Hepatocyte (in vitro differentiated cells): ENCODE results near the gene SH3BP2. TPM values are rescaled to one million over a fixed set of nuclear protein-coding genes. Genes with fewer than 3 reads are reported as not detected.
A peak's percentile ranks its signal among the peaks of the same experiment; 100 is the strongest.
"Not testable (repeated sequence)": the region's sequence is repeated elsewhere in the genome, so short reads cannot be mapped to it uniquely, and the experiment has no call there.

Experiments
- DNase-seq: peaks from one replicate; pipeline ENCODE4 v3.0.0-alpha.2; 2016; ENCODE audit warnings: low spot score
- H2AFZ ChIP-seq: fragments of 200-600 bp; sonication (generic); 2 replicates; pipeline ENCODE4 v1.6.0; 2016; ENCODE audit warnings: antibody characterized with exemption, mild to moderate bottlenecking
- H3K27ac ChIP-seq: fragments of 200-600 bp; sonication (generic); 2 replicates; pipeline ENCODE4 v1.5.1; 2016; ENCODE audit warnings: mild to moderate bottlenecking
- H3K27me3 ChIP-seq: fragments of 200-600 bp; sonication (generic); 2 replicates; pipeline ENCODE4 v1.6.1; 2016
- H3K36me3 ChIP-seq: fragments of 200-600 bp; sonication (generic); replicated peaks from 2 replicates; pipeline ENCODE4 v1.5.1; 2016; ENCODE audit warnings: low read depth; ENCODE audit not compliant: insufficient read depth
- H3K4me1 ChIP-seq: fragments of 200-600 bp; sonication (generic); 2 replicates; pipeline ENCODE4 v1.5.1; 2016; ENCODE audit warnings: mild to moderate bottlenecking, moderate library complexity; ENCODE audit not compliant: insufficient read depth
- H3K4me2 ChIP-seq: fragments of 200-600 bp; sonication (generic); 2 replicates; pipeline ENCODE4 v1.6.0; 2016
- H3K4me3 ChIP-seq: fragments of 200-600 bp; sonication (generic); 2 replicates; pipeline ENCODE4 v1.5.1; 2016; ENCODE audit warnings: mild to moderate bottlenecking
- H3K79me2 ChIP-seq: fragments of 200-600 bp; sonication (generic); 2 replicates; pipeline ENCODE4 v1.6.0; 2017; ENCODE audit warnings: mild to moderate bottlenecking
- H3K9me2 ChIP-seq: fragments of 200-600 bp; sonication (generic); replicated peaks from 2 replicates; pipeline ENCODE4 v1.6.0; 2017; ENCODE audit warnings: mild to moderate bottlenecking; ENCODE audit not compliant: insufficient read depth
- H3K9me3 ChIP-seq: fragments of 200-600 bp; sonication (generic); 2 replicates; pipeline ENCODE4 v1.5.1; 2016; ENCODE audit warnings: low read depth, mild to moderate bottlenecking
- H4K20me1 ChIP-seq: fragments of 200-600 bp; sonication (generic); 2 replicates; pipeline ENCODE4 v1.6.0; 2016; ENCODE audit warnings: mild to moderate bottlenecking; ENCODE audit not compliant: insufficient read depth, poor library complexity, severe bottlenecking
- EZH2 ChIP-seq: fragments of 200-600 bp; sonication (generic); IDR thresholded peaks from 2 replicates; pipeline ENCODE4 v1.6.1; 2016; ENCODE audit warnings: antibody characterized with exemption, mild to moderate bottlenecking, borderline replicate concordance
- EZH2phosphoT487 ChIP-seq: fragments of 200-600 bp; sonication (generic); IDR thresholded peaks from one replicate; pipeline ENCODE4 v1.6.1; 2018; ENCODE audit warnings: antibody characterized with exemption, mild to moderate bottlenecking, low read depth, moderate library complexity; ENCODE audit not compliant: unreplicated experiment, severe bottlenecking
- WGBS: methylation state at CpG from one replicate; pipeline ENCODE4 v1.1.6; 2016; ENCODE audit warnings: low lambda C conversion rate; ENCODE audit errors: missing lambda C conversion rate; 5-methylcytosine and 5-hydroxymethylcytosine counted together
- polyA plus RNA-seq: library from polyadenylated mRNA; unstranded; fragments of >200 nt; fragmentation: Nextera tagmentation; extraction: Ambion mirVana; gene quantifications from 2 replicates; pipeline ENCODE4 v1.2.1, GENCODE V29; 2016
- total RNA-seq: library from RNA; depleted of rRNA; stranded (reverse); fragments of >200 nt; gene quantifications from 2 replicates; pipeline ENCODE4 v1.2.3, GENCODE V29; 2014
- TF ChIP-seq, protein P1 (sequence below): fragments of 200-600 bp; sonication (generic); IDR thresholded peaks from 2 replicates; pipeline ENCODE4 v1.5.1; 2016; ENCODE audit warnings: antibody characterized with exemption, mild to moderate bottlenecking; ENCODE audit not compliant: poor library complexity

Gene SH3BP2
- total and polyA plus RNA-seq, 2 experiments from 2014 or later: 24.3 to 25.7 TPM

DNA sequence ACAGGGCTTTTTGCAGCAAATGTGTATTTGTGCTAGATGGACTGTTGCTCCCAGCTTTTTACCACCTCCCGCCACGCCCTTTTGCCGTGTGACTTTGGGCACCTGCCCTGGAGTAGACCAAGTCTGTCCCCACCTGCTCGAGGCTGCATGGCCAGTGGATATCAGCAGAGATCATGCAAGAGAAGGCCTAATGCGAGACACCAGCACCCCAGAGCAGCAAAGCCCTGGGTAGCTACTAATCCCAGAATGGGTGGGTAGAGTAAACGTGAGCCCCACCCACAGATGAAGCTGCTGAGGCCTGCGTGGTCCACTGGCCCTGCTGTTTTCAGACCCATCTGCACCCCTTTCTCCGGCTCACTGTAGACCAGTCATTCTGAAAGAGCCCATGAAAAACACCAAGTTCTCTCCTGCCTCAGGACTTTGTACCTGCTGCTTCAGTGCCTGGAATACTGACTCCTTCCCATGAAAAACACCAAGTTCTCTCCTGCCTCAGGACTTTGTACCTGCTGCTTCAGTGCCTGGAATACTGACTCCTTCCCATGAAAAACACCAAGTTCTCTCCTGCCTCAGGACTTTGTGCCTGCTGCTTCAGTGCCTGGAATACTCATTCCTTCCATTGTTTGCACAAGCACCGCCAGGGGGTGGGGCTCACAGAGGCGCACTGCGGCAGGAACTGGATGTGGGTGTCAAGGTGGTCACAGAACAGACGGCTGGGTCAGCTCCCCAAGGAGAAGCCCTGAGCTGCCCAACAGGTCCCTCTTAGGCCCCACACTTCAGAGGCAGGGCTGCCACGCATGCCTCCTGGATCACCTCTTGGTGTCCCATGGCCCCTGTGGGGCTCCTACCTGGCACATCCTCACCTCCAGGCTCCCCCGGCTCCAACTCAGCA, 31.6 kb upstream of the SH3BP2 start:
- no peaks in the 10 kb centered on the region for H3K9me2 ChIP-seq
- H2AFZ ChIP-seq: no peak overlapping the region
- no peaks in the 10 kb centered on the region for H4K20me1 ChIP-seq
- peak; percentile 80 for DNase-seq
- H3K4me1 ChIP-seq: peaks cover 26% of the 10 kb centered on the region
- TF ChIP-seq, protein P1, sequence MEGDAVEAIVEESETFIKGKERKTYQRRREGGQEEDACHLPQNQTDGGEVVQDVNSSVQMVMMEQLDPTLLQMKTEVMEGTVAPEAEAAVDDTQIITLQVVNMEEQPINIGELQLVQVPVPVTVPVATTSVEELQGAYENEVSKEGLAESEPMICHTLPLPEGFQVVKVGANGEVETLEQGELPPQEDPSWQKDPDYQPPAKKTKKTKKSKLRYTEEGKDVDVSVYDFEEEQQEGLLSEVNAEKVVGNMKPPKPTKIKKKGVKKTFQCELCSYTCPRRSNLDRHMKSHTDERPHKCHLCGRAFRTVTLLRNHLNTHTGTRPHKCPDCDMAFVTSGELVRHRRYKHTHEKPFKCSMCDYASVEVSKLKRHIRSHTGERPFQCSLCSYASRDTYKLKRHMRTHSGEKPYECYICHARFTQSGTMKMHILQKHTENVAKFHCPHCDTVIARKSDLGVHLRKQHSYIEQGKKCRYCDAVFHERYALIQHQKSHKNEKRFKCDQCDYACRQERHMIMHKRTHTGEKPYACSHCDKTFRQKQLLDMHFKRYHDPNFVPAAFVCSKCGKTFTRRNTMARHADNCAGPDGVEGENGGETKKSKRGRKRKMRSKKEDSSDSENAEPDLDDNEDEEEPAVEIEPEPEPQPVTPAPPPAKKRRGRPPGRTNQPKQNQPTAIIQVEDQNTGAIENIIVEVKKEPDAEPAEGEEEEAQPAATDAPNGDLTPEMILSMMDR: no peak
- no peak for TF ChIP-seq EZH2phosphoT487
- TF ChIP-seq EZH2: no peak
- 61% methylated on average over 14 of the region's 14 CpGs for WGBS
- H3K27me3 ChIP-seq: no peaks in the 10 kb centered on the region
- peak overlapping the region; percentile 98 for H3K27ac ChIP-seq
- H3K4me2 ChIP-seq: peak overlapping the region; percentile 61
- no peaks in the 10 kb centered on the region for H3K36me3 ChIP-seq
- no peak overlapping the region for H3K4me3 ChIP-seq
- H3K9me3 ChIP-seq: no peaks in the 10 kb centered on the region
- no peaks in the 10 kb centered on the region for H3K79me2 ChIP-seq

DNA sequence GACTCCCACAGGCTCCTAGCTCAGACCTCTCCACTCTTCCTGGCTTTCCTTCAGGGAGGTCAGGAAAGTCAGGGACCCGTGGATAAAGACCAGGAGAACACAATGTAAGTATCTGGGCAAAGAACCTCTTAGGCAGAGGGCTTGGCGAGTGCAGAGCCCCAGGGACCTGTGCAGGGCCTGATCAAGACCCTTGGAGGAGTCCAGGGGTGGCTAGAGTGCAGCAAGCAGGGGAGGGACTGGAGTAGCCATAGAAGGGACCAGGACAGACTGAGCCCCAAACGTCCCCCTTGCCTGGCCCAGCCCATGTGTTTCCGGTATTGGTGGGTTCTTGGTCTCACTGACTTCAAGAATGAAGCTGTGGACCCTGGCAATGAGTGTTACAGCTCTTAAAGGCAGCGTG, 30.8 kb upstream of the SH3BP2 start:
- WGBS: 88% methylated on average over 5 of the region's 5 CpGs
- Histone ChIP-seq H3K27me3 (no peaks in the 10 kb centered on the region), H3K4me1 (peaks cover 21% of the 10 kb centered on the region), H3K4me3 (no peak overlapping the region), H3K9me2 (no peaks in the 10 kb centered on the region), H4K20me1 (no peaks in the 10 kb centered on the region), H3K27ac (peak overlapping the region; percentile 98), H2AFZ (no peak overlapping the region), H3K4me2 (peak overlapping the region; percentile 61), H3K79me2 (no peaks in the 10 kb centered on the region), H3K36me3 (no peaks in the 10 kb centered on the region), H3K9me3 (no peaks in the 10 kb centered on the region)
- DNase-seq: no peak
- TF ChIP-seq EZH2phosphoT487 (no peak), EZH2 (no peak)
- TF ChIP-seq, protein P1: no peak

DNA sequence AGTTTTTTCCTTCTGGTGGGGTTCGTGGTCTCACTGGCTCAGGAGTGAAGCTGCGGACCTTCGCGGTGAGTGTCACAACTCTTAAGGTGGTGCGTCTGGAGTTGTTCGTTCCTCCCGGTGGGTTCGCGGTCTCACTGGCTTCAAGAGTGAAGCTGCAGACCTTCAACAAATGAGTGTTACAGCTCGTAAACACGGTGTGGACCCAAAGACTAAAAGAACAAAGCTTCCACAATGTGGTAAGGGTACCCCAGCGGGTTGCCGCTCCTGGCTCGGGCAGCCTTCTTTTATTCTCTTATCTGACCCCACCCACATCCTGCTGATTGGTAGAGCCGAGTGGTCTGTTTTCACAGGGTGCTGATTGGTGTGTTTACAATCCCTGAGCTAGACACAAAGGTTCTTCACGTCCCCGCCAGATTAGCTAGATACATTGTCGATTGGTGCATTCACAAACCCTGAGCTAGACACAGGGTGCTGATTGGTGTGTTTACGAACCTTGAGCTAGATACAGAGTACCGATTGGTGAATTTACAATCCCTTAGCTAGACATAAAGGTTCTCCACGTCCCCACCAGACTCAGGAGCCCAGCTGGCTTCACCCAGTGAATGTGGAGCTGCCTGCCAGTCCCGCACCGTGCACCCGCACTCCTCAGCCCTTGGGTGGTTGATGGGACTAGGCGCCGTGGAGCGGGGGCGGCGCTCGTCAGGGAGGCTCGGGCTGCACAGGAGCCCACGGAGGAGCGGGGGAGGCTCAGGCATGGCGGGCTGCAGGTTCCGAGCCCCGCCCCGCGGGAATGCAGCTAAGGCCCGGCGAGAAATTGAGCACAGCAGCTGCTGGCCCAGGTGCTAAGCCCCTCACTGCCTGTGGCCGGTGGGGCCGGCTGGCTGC, 30.2 kb upstream of the SH3BP2 start:
- H3K4me3 ChIP-seq, H2AFZ ChIP-seq, H3K9me2 ChIP-seq, DNase-seq, H3K36me3 ChIP-seq, H3K27me3 ChIP-seq, H4K20me1 ChIP-seq, H3K79me2 ChIP-seq, H3K9me3 ChIP-seq: not testable (repeated sequence)
- Histone ChIP-seq H3K27ac (peak overlapping the region; percentile 98), H3K4me1 (peaks cover 21% of the 10 kb centered on the region), H3K4me2 (peak overlapping the region; percentile 61)
- 94% methylated on average over 34 of the region's 42 CpGs for WGBS
